Measurements from ENCODE around the gene VSTM4. TPM values are rescaled to one million over a fixed set of nuclear protein-coding genes. Genes with fewer than 3 reads are reported as not detected.

The VSTM4 gene
- total and polyA plus RNA-seq, 4 donors = 1.0 to 3.1 (median 2.0) TPM

- no peaks in the 10 kb centered on the region for H3K36me3 ChIP-seq (ENCODE audit: control insufficient read depth in 4 of 4, insufficient read depth in 3 of 4, low read depth in 1 of 4, low read length in 3 of 4)
- H3K4me3 ChIP-seq (ENCODE audit: low read depth in 1 of 3, low read length in 3 of 3) = no peak overlapping the region
- H3K9ac ChIP-seq (ENCODE audit: low read depth in 1 of 2, low read length in 2 of 2) = no peak overlapping the region
- no peaks in the 10 kb centered on the region for H3K27me3 ChIP-seq (ENCODE audit: control insufficient read depth in 4 of 4, insufficient read depth in 4 of 4, low read length in 3 of 4)
- no peak for DNase-seq (ENCODE audit: low spot score)
- TF ChIP-seq REST (IDR thresholded peaks at IDR 0.05) (no peak), FOXA2 (IDR thresholded peaks at IDR 0.05) (no peak), RXRA (IDR thresholded peaks at IDR 0.05) (no peak), GABPA (IDR thresholded peaks at IDR 0.05 in 1 of 2, conservative IDR thresholded peaks at IDR 0.05 in 1 of 2) (no peak), RAD21 (IDR thresholded peaks at IDR 0.05) (no peak), ZBTB33 (IDR thresholded peaks at IDR 0.05) (no peak), CTCF (IDR thresholded peaks at IDR 0.05; ENCODE audit: low read depth, low read length, missing input control) (no peak), TAF1 (conservative IDR thresholded peaks at IDR 0.05) (no peak)
- H3K27ac ChIP-seq (ENCODE audit: low read depth in 1 of 2, low read length in 2 of 2) = no peak overlapping the region
- no peaks in the 10 kb centered on the region for H3K9me3 ChIP-seq (ENCODE audit: control insufficient read depth in 4 of 4, low read length in 3 of 4)
- peaks cover 8 to 17% (median 12%) of the 10 kb centered on the region in 4 donors for H3K4me1 ChIP-seq (ENCODE audit: control insufficient read depth in 4 of 4, insufficient read depth in 4 of 4, low read length in 3 of 4)
- WGBS = 98% methylated on average over 8 of the region's 8 CpGs
Measured at GRCh38 chr10:49107887-49108267, 7.4 kb downstream of the VSTM4 start.

- peaks cover 8 to 17% (median 12%) of the 10 kb centered on the region in 4 donors for H3K4me1 ChIP-seq (ENCODE audit: control insufficient read depth in 4 of 4, insufficient read depth in 4 of 4, low read length in 3 of 4)
- DNase-seq (ENCODE audit: low spot score) = no peak
- no peak overlapping the region for H3K9ac ChIP-seq (ENCODE audit: low read depth in 1 of 2, low read length in 2 of 2)
- no peaks in the 10 kb centered on the region for H3K9me3 ChIP-seq (ENCODE audit: control insufficient read depth in 4 of 4, low read length in 3 of 4)
- no peak overlapping the region for H3K27ac ChIP-seq (ENCODE audit: low read depth in 1 of 2, low read length in 2 of 2)
- H3K36me3 ChIP-seq (ENCODE audit: control insufficient read depth in 4 of 4, insufficient read depth in 3 of 4, low read depth in 1 of 4, low read length in 3 of 4) = no peaks in the 10 kb centered on the region
- H3K4me3 ChIP-seq (ENCODE audit: low read depth in 1 of 3, low read length in 3 of 3) = no peak overlapping the region
- TF ChIP-seq RXRA (IDR thresholded peaks at IDR 0.05) (peak; percentile 77 to 89), CTCF (IDR thresholded peaks at IDR 0.05; ENCODE audit: low read depth, low read length, missing input control) (no peak), RAD21 (IDR thresholded peaks at IDR 0.05) (peak; percentile 20 to 54), SP1 (IDR thresholded peaks at IDR 0.05) (peak; percentile 84), HNF4G (IDR thresholded peaks at IDR 0.05) (peak; percentile 55), JUND (IDR thresholded peaks at IDR 0.05) (peak in 1 of 2 donors; percentile 42), FOXA2 (IDR thresholded peaks at IDR 0.05) (peak; percentile 86), EGR1 (IDR thresholded peaks at IDR 0.05; ENCODE audit: low read depth in 2 of 2) (no peak), FOXA1 (IDR thresholded peaks at IDR 0.05) (peak; percentile 86), HNF4A (conservative IDR thresholded peaks at IDR 0.05) (peak; percentile 90 to 95)
- H3K27me3 ChIP-seq (ENCODE audit: control insufficient read depth in 4 of 4, insufficient read depth in 4 of 4, low read length in 3 of 4) = no peaks in the 10 kb centered on the region
- 97% methylated on average over 17 of the region's 17 CpGs for WGBS
Measured at GRCh38 chr10:49107111-49107886, 8.0 kb downstream of the VSTM4 start.

All from liver (tissue), 9 donors.